GM19238 (cell line): ENCODE results near the gene MYLIP.

Experiments
- DNase-seq: peaks from one replicate; pipeline ENCODE4 v3.0.0; 2011; ENCODE audit warnings: low spot score; ENCODE audit not compliant: insufficient read length

Gene MYLIP

GRCh38 chr6:16128759-16129622 is at the start of gene MYLIP:
Gene MYLIP (plus strand): TSS chr6:16129086. CDS start chr6:16129323, 237 bp downstream.
- peak; percentile 90 for DNase-seq

DNA sequence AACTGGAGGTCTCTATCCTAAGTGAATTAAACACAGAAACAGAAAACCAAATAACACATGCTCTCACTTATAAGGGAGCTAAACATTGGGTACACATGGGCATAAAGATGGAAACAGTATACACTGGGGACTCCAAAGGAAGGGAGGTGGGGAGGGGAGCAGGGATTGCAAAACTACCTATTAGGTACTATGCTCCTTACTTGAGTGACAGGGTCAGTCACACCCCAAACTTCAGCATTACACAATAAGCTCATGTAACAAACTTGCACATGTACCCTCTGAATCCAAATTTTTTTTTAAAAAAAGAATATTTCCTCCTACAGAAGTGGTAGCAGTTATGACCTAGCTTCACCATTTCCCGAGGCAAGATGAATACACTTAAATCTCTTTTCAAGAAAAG is 49.5 kb upstream of the MYLIP start:
- no peak for DNase-seq

GRCh38 chr6:16080204-16080603 is 48.7 kb upstream of the MYLIP start:
- DNase-seq = no peak

DNA sequence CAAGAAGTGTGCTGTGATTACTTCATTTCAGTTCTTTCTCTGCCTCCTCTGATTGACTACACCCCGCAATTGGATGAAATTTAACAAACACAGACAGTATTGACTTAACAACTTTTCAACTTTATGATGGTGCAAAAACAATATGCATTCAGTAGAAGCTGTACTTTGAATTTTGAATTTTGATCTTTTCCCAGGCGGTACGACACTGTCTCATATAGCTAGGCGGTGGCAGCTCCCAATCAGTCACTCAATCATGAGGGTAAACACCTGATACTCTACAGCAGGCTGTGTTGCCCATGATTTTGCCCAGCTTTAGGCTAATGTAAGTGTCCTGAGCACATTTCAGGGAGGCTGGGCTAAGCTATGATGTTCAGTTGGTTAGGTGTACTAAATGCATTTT is 47.6 kb upstream of the MYLIP start:
- no peak for DNase-seq

- DNase-seq = no peak
Observed at GRCh38 chr6:16082361-16082760, 46.5 kb upstream of the MYLIP start.

DNA sequence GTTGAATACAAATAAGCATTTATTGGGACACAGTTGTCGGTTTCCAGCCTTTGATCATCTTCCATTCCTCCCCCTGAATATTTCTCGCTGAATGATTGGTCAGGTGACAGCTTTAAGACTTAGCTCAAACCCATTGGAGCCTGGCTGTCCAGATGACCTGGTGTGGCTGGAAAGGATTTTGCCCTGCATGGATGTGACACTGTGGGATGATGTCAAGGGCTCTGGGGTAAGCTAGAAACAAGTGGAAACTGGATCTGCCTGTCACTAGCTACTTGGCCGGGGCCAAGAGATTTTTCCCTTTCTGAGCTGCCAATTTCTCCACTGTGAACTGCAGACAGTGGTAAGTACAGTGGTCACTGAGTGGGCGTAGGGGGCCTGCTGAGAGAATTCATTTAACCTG is 41.9 kb upstream of the MYLIP start:
- no peak for DNase-seq

DNA sequence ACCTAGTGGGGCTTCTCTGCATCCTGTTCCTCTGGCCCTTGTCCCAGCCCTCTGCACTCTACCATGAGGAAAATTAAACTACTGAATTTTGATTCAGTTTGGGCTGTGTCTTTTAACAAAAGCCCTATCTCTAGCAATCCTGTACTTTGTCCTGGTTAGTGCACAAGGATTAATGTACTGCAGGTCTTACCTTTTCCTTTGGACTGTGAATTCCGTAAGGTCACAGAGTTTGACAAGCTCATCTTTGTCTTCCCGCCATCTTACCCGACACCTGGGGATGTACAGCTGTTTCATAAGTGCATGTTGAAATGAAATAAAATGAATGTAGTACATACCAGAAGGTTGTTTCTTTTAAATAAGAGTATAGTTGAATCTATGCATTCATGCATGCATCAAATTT is 41.5 kb upstream of the MYLIP start:
- no peak for DNase-seq

DNA sequence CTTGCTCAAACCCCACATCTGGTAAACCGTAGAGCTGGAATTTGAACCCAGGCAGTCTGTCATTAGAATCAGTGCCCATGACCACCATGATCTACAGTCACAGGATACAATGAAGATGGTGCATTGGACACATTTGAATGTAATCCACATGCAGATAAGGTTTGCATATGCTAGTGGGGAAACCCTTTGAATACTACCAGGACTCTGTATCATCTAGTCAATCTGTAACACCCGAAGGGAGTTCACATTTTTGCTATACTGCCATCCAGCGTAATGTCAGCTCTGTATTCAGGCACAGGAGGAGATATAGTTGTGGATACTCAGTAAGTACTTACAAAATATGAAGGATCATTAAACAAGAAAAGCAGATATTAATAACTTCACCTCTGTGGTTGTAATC is 40.5 kb upstream of the MYLIP start:
- no peak for DNase-seq

DNA sequence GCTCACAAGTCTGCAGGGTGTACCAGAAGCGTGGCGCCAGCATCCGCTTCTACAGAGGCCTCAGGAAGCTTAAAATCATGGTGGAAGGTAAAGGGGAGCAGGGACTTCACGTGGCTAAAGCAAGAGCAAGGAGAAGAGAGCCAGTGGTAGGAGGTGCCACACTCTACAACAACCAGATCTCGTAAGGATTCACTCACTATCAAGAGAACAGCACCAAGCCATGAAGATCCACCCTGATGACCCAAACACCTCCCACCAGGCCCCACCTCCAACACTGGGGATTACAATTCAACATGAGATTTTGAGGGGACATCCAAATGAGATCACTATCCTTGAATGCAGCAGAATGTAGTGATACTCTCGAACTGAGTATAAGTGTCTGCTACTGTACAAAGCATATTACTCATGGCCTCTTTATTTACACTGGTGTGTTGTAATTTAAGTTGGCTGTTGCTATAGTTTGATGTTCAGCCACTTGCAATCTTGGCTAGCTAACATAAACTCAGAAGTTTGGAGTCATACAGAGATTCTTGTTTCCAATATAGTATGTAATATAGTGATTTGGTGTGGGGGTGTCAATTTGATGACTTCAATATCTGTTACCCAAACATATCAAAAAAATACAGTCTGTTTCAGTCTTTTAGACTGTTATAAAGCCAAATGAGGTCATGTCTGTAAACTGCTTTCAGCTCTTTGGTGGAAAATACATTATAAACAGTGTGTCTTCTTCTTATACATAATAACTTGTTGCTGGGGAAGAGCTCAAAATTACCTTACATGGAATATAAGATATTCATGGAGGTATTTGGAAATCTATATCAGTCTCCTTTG is 39.4 kb upstream of the MYLIP start:
- DNase-seq = no peak

GRCh38 chr6:16090452-16090851 is 38.4 kb upstream of the MYLIP start:
- no peak for DNase-seq

DNA sequence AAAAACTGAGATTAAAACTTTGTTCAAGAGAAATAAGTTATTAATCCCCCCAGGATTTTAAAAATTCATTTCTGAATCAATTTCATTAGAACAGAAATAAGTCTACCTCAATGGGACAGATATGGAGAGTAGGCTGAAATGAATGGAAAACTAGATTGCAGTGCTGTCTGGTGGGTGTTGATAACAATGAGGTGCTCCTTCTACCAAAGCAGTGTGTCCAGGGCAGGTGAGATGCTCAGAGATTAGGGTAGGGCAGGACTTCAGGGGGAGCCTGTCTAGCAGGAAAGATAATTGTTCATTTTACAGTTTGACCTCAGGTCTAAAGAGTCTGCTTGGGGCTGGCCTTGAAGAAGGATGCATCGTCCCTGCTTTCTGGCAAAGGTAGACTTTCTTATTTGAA is 38.0 kb upstream of the MYLIP start:
- no peak for DNase-seq

DNA sequence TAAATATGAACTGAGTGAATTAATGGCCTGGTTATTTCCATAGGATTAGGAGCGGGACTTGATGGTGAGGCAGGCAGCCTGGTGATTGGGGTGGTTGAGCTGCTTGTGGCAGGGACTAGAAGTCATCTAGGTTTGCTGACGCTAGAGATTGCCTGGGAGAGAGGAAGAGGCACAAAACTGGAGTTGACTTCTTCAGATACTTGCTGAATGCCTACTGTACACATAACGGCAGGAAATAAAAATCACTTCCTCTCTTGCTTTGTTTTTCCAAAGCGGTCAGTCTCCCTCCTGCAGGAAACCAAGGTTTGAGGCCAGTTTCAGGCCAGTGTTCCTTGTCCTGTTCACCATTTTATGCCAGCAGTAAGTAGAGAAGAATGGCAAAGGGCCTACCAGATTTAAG is 36.7 kb upstream of the MYLIP start:
- DNase-seq = no peak

- no peak for DNase-seq
Observed at GRCh38 chr6:16092990-16093389, 35.9 kb upstream of the MYLIP start.

GRCh38 chr6:16095180-16095579 is 33.7 kb upstream of the MYLIP start:
- DNase-seq = no peak

GRCh38 chr6:16097382-16098171 is 31.3 kb upstream of the MYLIP start:
- peak; percentile 5 for DNase-seq

DNA sequence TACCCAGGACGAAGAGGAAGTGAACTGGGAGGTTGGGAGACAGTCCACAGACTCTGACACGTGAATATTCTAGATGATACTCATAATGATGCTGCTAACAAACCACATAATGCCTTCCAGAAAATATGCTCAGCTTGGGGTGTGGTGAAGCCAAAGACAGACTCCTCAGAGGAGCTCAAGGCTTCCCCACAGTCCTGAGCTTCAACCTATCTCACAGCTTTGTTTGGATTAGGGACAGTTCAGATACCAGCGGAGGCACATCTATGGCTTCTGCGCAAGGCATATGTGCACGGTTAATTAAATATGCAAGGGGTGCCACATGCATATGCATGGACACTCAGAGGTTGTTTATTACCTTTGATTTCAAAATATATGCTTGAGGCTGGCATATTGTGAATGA is 30.7 kb upstream of the MYLIP start:
- no peak for DNase-seq

DNA sequence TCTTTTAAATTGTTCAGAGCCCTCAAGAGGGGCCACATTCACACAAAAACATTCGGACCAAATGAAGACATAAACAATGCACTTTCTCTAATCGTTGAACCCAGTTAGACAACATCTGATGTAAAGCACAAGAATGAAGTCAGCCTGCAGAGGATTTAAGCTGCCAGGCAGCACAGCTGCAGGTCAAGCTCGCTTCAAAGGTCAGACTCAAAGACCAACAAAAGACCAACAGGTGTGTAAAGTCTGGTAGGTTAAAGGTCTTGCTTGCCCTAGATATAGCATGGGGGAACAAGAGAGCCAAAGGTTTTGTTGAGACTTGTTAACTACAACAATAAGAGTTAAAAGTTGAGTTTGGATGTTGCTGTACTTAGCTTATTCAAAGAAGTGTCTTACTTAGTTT is 26.7 kb upstream of the MYLIP start:
- no peak for DNase-seq

DNA sequence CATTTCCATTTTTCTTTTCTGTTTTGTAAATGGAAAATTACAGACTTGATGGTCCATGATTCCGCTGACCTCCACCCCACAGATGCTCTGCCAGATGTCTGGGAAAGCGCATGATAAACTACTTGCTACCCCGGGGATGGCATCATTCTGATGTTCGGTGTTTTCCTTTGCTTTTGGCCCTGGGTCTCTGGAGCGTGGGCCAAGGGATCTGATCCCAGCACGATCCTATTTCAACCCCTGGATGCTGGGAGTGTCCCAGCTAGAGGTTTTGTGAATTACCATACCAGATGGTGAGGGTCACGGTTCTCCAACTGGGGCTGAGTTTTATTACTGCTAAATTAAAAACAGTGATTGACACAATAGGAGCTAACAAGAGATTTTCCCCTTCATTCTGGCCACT is 25.2 kb upstream of the MYLIP start:
- no peak for DNase-seq

DNA sequence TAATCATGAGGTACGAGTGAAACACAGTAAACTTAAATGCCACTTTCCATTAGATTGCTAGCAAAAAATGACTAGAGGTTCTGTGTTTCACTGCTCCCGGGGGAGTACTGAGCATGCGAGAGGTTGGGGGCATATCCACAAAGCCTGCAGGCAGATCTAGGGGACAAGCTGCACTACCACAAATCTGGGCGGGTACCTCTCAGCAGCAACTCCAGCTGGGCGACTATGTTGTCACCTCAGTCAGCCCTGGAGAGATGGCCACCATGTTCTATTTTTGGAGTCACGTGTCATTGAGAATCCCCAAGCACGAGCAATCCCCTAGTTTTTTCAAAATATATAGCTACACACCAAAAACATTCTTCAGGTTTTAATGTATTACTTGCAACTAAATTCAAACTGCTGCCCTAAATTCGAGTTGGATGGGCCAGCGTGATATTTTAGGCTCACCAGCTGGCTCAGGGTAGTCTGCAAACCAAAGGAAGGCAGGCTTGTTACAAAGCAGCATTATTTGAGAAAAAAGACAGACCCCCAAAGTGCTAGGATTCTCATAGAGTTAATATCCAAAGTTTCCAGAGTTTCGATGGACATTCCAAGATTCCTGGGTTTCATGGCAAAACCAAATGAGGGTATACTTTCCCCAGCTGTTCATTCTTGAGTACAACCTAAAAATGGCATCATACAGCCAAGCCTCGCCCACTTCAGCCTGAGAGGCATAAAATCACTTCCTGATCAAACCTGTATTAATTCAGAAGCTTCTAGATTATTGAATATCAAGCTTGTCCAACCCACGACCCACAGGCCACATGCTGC is 24.1 kb upstream of the MYLIP start:
- no peak for DNase-seq

GRCh38 chr6:16105854-16106253 is 23.0 kb upstream of the MYLIP start:
- DNase-seq = no peak
